Kidney (tissue), 14 donors: ENCODE measurements around the gene ZBED4. TPM values are rescaled to one million over a fixed set of nuclear protein-coding genes. Genes with fewer than 3 reads are reported as not detected.

Experiments used
- DNase-seq, 5 donors: peaks; one replicate each; pipeline ENCODE4 v3.0.0-alpha.2; 2013 to 2020
- FAIRE-seq: peaks from 2 replicates; lab custom pipeline; 2012; peaks lifted over from hg19 to GRCh38; lab: Jason Lieb, UNC
- H3K27ac ChIP-seq, 2 donors: one replicate each; pipeline ENCODE4 v1.7.0; 2013; ENCODE audit warnings: low read depth in 2 of 2, low read length in 2 of 2, inconsistent platforms in 1 of 2
- H3K27me3 ChIP-seq: one replicate; pipeline ENCODE4 v1.7.1; 2013; ENCODE audit warnings: low read length, inconsistent platforms; ENCODE audit not compliant: control insufficient read depth, insufficient read depth
- H3K36me3 ChIP-seq, 3 donors: one replicate each; pipeline versions ENCODE4 v1.7.0 to v1.7.1; 2013; ENCODE audit warnings: low read length in 3 of 3, control low read depth in 1 of 3, inconsistent platforms in 1 of 3; ENCODE audit not compliant: insufficient read depth in 3 of 3, control insufficient read depth in 2 of 3
- H3K4me1 ChIP-seq, 3 donors: one replicate each; pipeline versions ENCODE4 v1.7.0 to v1.7.1; 2013; ENCODE audit warnings: low read length in 3 of 3, inconsistent platforms in 1 of 3, low read depth in 1 of 3; ENCODE audit not compliant: control insufficient read depth in 2 of 3, insufficient read depth in 2 of 3
- H3K4me3 ChIP-seq, 3 donors: one replicate each; pipeline versions ENCODE4 v1.7.0 to v1.8.1; 2013; ENCODE audit warnings: low read length in 3 of 3, control low read depth in 1 of 3, inconsistent platforms in 1 of 3
- H3K9ac ChIP-seq, 3 donors: one replicate each; pipeline versions ENCODE4 v1.7.0 to v1.7.1; 2013; ENCODE audit warnings: low read length in 3 of 3, control low read depth in 1 of 3, inconsistent platforms in 1 of 3
- H3K9me3 ChIP-seq, 3 donors: one replicate each; pipeline versions ENCODE4 v1.7.0 to v1.7.1; 2013; ENCODE audit warnings: low read length in 3 of 3, control low read depth in 1 of 3, inconsistent platforms in 1 of 3; ENCODE audit not compliant: control insufficient read depth in 2 of 3, insufficient read depth in 1 of 3
- intact Hi-C: fragments of 100-400 bp; cut with DNase I; formaldehyde crosslinking; loops from one replicate; pipeline ENCODE4 v1.11.1; 2022
- polyA plus RNA-seq: library from polyadenylated mRNA; stranded (reverse); fragments of 350-450 nt; fragmentation: Illumina TruSeq; extraction: RNeasy Lipid Tissue Mini Kit (QIAGEN cat#74804); gene quantifications from one replicate; pipeline ENCODE4 v1.2.3, GENCODE V29; 2014; ENCODE audit warnings: low read depth, low replicate concordance; ENCODE audit not compliant: insufficient read depth
- total RNA-seq: library from RNA; stranded (reverse); fragmentation: NEBNext Ultra II Directional; extraction: Animal tissue kit (Norgen Biotek cat#: 25700); gene quantifications from one replicate; pipeline ENCODE4 v1.2.1, GENCODE V29; 2021
- TF ChIP-seq, protein P1 (sequence below): IDR thresholded peaks from 3 replicates; pipeline ENCODE4 v1.5.1; 2012; ENCODE audit warnings: mild to moderate bottlenecking, moderate library complexity, borderline replicate concordance; ENCODE audit not compliant: insufficient read depth; ENCODE audit errors: extremely low read depth
- donor health status: control.
- donor health status: control.
- donor health status: control.
- donor health status: control.
- donor health status: control.
- donor health status: DM: yes; HTN: yes; CAD: no.
- donor health status: Normal renal cell carcinoma (clear cell type).

ZBED4 gene
- total and polyA plus RNA-seq, 2 donors from 2014 or later = 2.1 to 12.9 TPM

DNA sequence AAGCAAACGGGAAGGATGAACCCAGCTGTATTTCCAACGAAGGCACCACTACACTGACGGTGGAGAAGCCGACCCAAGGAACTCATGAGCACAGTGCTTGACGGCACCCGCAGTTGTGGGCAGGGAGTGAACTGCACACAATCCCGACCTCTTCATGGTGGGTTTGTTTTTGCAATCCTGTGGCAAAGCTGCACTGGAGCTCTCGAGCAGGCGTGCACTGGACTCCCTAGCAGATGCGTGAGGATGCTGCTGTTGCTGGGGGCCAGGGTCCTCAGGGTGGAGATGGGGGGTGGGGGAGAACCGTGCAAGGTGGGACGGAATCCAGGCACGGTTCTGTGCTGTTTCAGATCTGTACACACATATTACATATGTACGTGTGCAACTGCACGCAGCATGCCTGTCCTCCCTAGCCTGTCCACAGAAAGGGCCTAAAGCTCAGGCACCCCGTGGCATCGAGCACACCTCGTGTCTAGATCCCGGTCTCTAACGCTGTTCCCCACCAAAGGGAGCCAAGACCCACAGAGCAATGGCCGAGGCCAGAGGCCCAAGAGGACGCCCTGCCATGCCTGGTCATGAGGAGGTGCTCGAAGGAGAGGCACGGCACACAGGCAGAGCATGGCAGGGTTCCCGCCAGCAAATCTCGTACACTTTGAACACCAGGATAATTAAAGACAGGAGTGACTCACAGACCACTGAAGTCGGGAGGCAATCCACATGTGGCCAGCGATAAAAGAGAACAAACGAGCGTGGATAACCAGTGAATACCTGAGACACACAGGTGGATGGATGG, 47.0 kb downstream of the ZBED4 start:
- H3K9ac ChIP-seq = no peak overlapping the region
- FAIRE-seq (no peak), DNase-seq (peak in 2 of 5 donors; percentile 30 to 48)
- intact Hi-C loops = no loop called here
- peaks cover 0 to 3% (median 0%) of the 10 kb centered on the region in 3 donors for H3K4me1 ChIP-seq
- no peak overlapping the region for H3K4me3 ChIP-seq
- H3K9me3 ChIP-seq = peaks cover 0 to 4% (median 0%) of the 10 kb centered on the region in 3 donors
- TF ChIP-seq, protein P1, sequence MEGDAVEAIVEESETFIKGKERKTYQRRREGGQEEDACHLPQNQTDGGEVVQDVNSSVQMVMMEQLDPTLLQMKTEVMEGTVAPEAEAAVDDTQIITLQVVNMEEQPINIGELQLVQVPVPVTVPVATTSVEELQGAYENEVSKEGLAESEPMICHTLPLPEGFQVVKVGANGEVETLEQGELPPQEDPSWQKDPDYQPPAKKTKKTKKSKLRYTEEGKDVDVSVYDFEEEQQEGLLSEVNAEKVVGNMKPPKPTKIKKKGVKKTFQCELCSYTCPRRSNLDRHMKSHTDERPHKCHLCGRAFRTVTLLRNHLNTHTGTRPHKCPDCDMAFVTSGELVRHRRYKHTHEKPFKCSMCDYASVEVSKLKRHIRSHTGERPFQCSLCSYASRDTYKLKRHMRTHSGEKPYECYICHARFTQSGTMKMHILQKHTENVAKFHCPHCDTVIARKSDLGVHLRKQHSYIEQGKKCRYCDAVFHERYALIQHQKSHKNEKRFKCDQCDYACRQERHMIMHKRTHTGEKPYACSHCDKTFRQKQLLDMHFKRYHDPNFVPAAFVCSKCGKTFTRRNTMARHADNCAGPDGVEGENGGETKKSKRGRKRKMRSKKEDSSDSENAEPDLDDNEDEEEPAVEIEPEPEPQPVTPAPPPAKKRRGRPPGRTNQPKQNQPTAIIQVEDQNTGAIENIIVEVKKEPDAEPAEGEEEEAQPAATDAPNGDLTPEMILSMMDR = no peak
- no peak overlapping the region for H3K27ac ChIP-seq
- H3K36me3 ChIP-seq = peaks cover 16 to 29% (median 24%) of the 10 kb centered on the region in 3 donors
- no peaks in the 10 kb centered on the region for H3K27me3 ChIP-seq

DNA sequence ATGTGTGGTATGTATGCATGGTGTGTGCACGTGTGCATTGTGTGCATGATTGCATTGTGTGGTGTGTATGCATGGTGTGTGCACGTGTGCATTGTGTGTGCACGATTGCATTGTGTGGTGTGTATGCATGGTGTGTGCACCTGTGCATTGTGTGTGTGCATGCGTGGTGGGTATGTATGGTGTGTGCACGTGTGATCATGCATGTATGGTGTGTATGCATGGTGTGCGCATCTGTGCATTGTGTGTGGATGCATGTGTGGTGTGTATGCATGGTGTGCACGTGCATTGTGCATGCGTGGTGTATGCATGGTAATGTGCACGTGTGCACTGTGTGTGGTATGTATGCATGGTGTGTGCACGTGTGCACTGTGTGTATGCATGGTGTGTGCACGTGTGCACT, 47.8 kb downstream of the ZBED4 start:
- Histone ChIP-seq H3K4me3 (no peak overlapping the region), H3K9ac (no peak overlapping the region), H3K36me3 (peaks cover 16 to 29% (median 24%) of the 10 kb centered on the region in 3 donors), H3K9me3 (peaks cover 0 to 4% (median 0%) of the 10 kb centered on the region in 3 donors), H3K4me1 (peaks cover 0 to 3% (median 0%) of the 10 kb centered on the region in 3 donors), H3K27ac (no peak overlapping the region), H3K27me3 (no peaks in the 10 kb centered on the region)
- FAIRE-seq = no peak
- TF ChIP-seq, protein P1 = no peak
- intact Hi-C loops = no loop called here
- DNase-seq = no peak

DNA sequence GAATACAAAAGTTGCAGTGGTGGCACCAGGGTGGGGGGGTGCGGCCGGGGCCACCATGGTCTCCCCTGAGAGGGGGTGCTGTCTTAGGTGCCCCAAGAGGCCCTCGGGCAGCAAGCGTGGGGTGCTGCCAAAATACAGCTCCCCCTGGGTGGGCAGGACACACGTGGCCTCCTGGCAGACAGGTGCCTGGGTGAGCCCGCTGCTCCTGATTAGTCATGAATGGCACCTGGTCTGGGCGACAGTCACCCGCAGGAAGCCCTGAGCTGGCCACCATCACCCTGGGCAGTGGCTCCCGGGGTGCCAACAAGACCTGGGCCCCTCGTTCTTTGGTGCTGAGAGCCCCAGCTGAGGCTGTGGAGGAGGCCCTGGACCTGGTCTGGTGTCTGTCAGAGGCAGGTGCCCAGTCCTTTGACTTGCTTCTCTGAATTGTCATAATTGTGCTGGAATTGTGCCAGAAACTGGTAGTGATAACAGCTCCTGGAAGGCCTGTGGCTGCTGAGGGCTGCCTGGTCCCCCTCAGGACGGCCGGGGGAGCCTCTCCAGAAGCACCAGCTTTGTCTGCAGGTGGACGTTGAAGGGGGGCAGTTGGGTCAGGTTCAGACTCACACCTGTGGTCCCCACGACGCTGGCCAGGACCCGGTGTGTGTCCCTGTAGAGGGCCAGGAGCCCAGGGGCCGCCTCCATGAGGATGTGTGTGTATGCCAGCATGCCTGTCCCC, 49.8 kb downstream of the ZBED4 start:
- DNase-seq = peak in 1 of 5 donors; percentile 63

More for the DNA sequence above, 49.8 kb downstream of the ZBED4 start:
- H3K4me1 ChIP-seq = peaks cover 0 to 3% (median 0%) of the 10 kb centered on the region in 3 donors
- no peak overlapping the region for H3K9ac ChIP-seq
- TF ChIP-seq, protein P1 = no peak
- peaks cover 0 to 4% (median 0%) of the 10 kb centered on the region in 3 donors for H3K9me3 ChIP-seq
- intact Hi-C loops = no loop called here
- no peak overlapping the region for H3K4me3 ChIP-seq
- H3K36me3 ChIP-seq = peaks cover 16 to 38% (median 30%) of the 10 kb centered on the region in 3 donors
- no peak for FAIRE-seq
- H3K27ac ChIP-seq = no peak overlapping the region
- H3K27me3 ChIP-seq = no peaks in the 10 kb centered on the region
